HepG2 (cell line): ENCODE results near the gene ZNF586. TPM values are rescaled to one million over a fixed set of nuclear protein-coding genes. Genes with fewer than 3 reads are reported as not detected.
"Not testable (repeated sequence)": the region's sequence is repeated elsewhere in the genome, so short reads cannot be mapped to it uniquely, and the experiment has no call there.

ENCODE experiments used
- ATAC-seq: fragments of 200-7000 bp; cut with Tn5 transposase; 3 replicates; pipeline ENCODE4 v1.9.1; 2020; ENCODE audit warnings: mild to moderate bottlenecking, moderate library complexity
- BruUV-seq: library from RNA; stranded (reverse); fragments of 400-500 nt; replicated peaks from 2 replicates; lab custom pipeline; 2021; lab: Mats Ljungman, UMichigan
- CTCF ChIA-PET: fragments of 300-600 bp; formaldehyde crosslinking; extraction: SDS; loops from one replicate; lab custom pipeline; 2021; ENCODE audit warnings: low total read pairs, inconsistent platforms, low intra/inter-chr PET ratio; lab: Yijun Ruan, JAX
- POLR2A ChIA-PET: fragments of 350-600 bp; sonication (Branson Sonifier 250); formaldehyde crosslinking; loops from one replicate; lab custom pipeline; 2020; ENCODE audit warnings: antibody characterized with exemption, inconsistent platforms; lab: Yijun Ruan, JAX
- DNase-seq: peaks from one replicate; pipeline ENCODE4 v3.0.0-alpha.2; 2015; ENCODE audit warnings: low spot score
- FAIRE-seq: peaks from 3 replicates; lab custom pipeline; 2011; peaks lifted over from hg19 to GRCh38; lab: Jason Lieb, UNC
- H2AFZ ChIP-seq: one replicate; pipeline ENCODE4 v1.6.1; 2011; ENCODE audit warnings: low read length, inconsistent platforms
- H3K27ac ChIP-seq: fragments of 300-600 bp; 3 replicates; pipeline ENCODE4 v1.8.0; 2011; ENCODE audit warnings: mixed run types, mild to moderate bottlenecking, mixed read lengths, low read length, inconsistent platforms; ENCODE audit not compliant: insufficient read depth; ENCODE audit errors: extremely low read length
- H3K27me3 ChIP-seq, 2 experiments: fragments of 200-600 bp in 1 of 2; 2 replicates in 1 of 2; 3 replicates in 1 of 2; pipeline versions ENCODE4 v1.6.0 to v1.8.0; 2011; ENCODE audit warnings: low read length in 2 of 2, mild to moderate bottlenecking in 2 of 2, moderate library complexity in 2 of 2, inconsistent platforms in 1 of 2; ENCODE audit not compliant: insufficient read depth in 2 of 2, control insufficient read depth in 1 of 2
- H3K36me3 ChIP-seq, 2 experiments: fragments of 200-600 bp in 1 of 2; replicated peaks in 1 of 2; 2 replicates in 1 of 2; 3 replicates in 1 of 2; pipeline versions ENCODE4 v1.5.1 to v1.8.0; 2011; ENCODE audit warnings: low read length in 2 of 2, inconsistent platforms in 1 of 2; ENCODE audit not compliant: insufficient read depth in 2 of 2, control insufficient read depth in 1 of 2
- H3K4me1 ChIP-seq: 2 replicates; pipeline ENCODE4 v1.5.1; 2012; ENCODE audit warnings: low read length, inconsistent platforms; ENCODE audit not compliant: insufficient read depth
- H3K4me2 ChIP-seq: 2 replicates; pipeline ENCODE4 v1.6.0; 2011; ENCODE audit warnings: low read depth, low read length, inconsistent platforms
- H3K4me3 ChIP-seq, 3 experiments: fragments of 200-600 bp in 1 of 3; sonication (generic), shearing (Covaris generic) in 1 of 3; replicated peaks in 1 of 3; 2 replicates each; pipeline ENCODE4 v1.5.1; 2011 to 2016; ENCODE audit warnings: low read length in 3 of 3, inconsistent platforms in 2 of 3, low read depth in 2 of 3, mild to moderate bottlenecking in 2 of 3, control low read depth in 1 of 3, mixed read lengths in 1 of 3; ENCODE audit not compliant: insufficient read depth in 1 of 3
- H3K79me2 ChIP-seq: one replicate; pipeline ENCODE4 v1.6.1; 2011; ENCODE audit warnings: low read length, inconsistent platforms; ENCODE audit not compliant: insufficient read depth
- H3K9ac ChIP-seq: 2 replicates; pipeline ENCODE4 v1.6.0; 2011; ENCODE audit warnings: mild to moderate bottlenecking, low read depth, low read length, inconsistent platforms; ENCODE audit not compliant: insufficient read depth
- H3K9me3 ChIP-seq: 2 replicates; pipeline ENCODE4 v1.5.1; 2012; ENCODE audit warnings: mild to moderate bottlenecking, low read length
- H4K20me1 ChIP-seq: 2 replicates; pipeline ENCODE4 v1.6.0; 2011; ENCODE audit warnings: inconsistent platforms, mild to moderate bottlenecking, low read length, moderate library complexity; ENCODE audit not compliant: insufficient read depth
- CREB1 ChIP-seq, 2 experiments: fragments of 450-650 bp in 1 of 2; IDR thresholded peaks; 2 replicates each; pipeline ENCODE4 v1.6.1; 2016 to 2017; ENCODE audit warnings: control low read depth in 1 of 2, mild to moderate bottlenecking in 1 of 2, missing compliant biosample characterization in 1 of 2, missing genetic modification characterization in 1 of 2
- CTCF ChIP-seq: sonication (generic); formaldehyde crosslinking; IDR thresholded peaks from 2 replicates; pipeline ENCODE4 v1.5.0; 2020; ENCODE audit warnings: mild to moderate bottlenecking, missing genetic modification reagents, moderate library complexity
- RAD21 ChIP-seq: fragments of 450-650 bp; formaldehyde crosslinking; IDR thresholded peaks from 2 replicates; pipeline ENCODE4 v1.5.0; 2020; ENCODE audit warnings: mild to moderate bottlenecking
- SMC3 ChIP-seq: IDR thresholded peaks from 2 replicates; pipeline ENCODE4 v1.6.1; 2011; ENCODE audit warnings: low read length, improper control_type of control experiment
- STAG1 ChIP-seq: sonication (generic); formaldehyde crosslinking; IDR thresholded peaks from 2 replicates; pipeline ENCODE4 v1.4.0; 2020; ENCODE audit warnings: missing genetic modification reagents
- THAP11 ChIP-seq: IDR thresholded peaks from 2 replicates; pipeline ENCODE4 v1.6.1; 2016; ENCODE audit warnings: missing biosample characterization, missing genetic modification reagents
- ZBTB33 ChIP-seq: sonication (generic); formaldehyde crosslinking; IDR thresholded peaks from 2 replicates; pipeline ENCODE4 v1.4.0; 2020; ENCODE audit warnings: missing genetic modification reagents
- WGBS: methylation state at CpG from one replicate; pipeline ENCODE4 v1.1.6; 2017; ENCODE audit warnings: low lambda C conversion rate; 5-methylcytosine and 5-hydroxymethylcytosine counted together
- in situ Hi-C: cut with HindIII; loops from 2 replicates; pipeline ENCODE4 v1.10.0; 2017; ENCODE audit warnings: low pct_unique_long_range_greater_than_20kb; ENCODE audit not compliant: extremely low pct_ligation_motif_present
- intact Hi-C: fragments of 100-400 bp; cut with micrococcal nuclease; formaldehyde crosslinking; loops from one replicate; pipeline ENCODE4 v1.10.0; 2022; ENCODE audit not compliant: unreplicated experiment
- polyA plus RNA-seq, 8 experiments: library from polyadenylated mRNA; depleted of rRNA in 3 of 8; stranded (reverse) in 7 of 8; unstranded in 1 of 8; fragments of >200 nt; fragmentation: Illumina TruSeq in 4 of 8; extraction: Trizol in 4 of 8; gene quantifications; 2 replicates each; pipeline versions ENCODE4 v1.2.1 to v1.2.3, GENCODE V29; 2011 to 2016; ENCODE audit warnings: low read depth in 4 of 8, missing spikeins in 1 of 8, mixed read lengths in 1 of 8; ENCODE audit not compliant: insufficient read depth in 1 of 8
- total RNA-seq, 5 experiments: library from RNA; depleted of rRNA; stranded (reverse); fragments of >200 nt; fragmentation: Illumina TruSeq; extraction: Trizol; gene quantifications; 2 replicates each; pipeline ENCODE4 v1.2.3, GENCODE V29; 2016; ENCODE audit warnings: low read depth in 1 of 5

The ZNF586 gene
- total and polyA plus RNA-seq, 2 of the 13 experiments (the other 11 are each of a cell fraction or from before 2014, with no cell fraction given), result 0.50 to 3.4 TPM

- WGBS, result 32% methylated on average over 6 of the region's 10 CpGs
- H3K4me1 ChIP-seq; H4K20me1 ChIP-seq; H3K4me3 ChIP-seq; in situ Hi-C loops; H3K4me2 ChIP-seq; BruUV-seq; H3K9ac ChIP-seq; H3K27me3 ChIP-seq; H3K36me3 ChIP-seq; H3K9me3 ChIP-seq; H3K79me2 ChIP-seq; H2AFZ ChIP-seq; H3K27ac ChIP-seq; POLR2A ChIA-PET; intact Hi-C loops; TF ChIP-seq CREB1 (IDR thresholded peaks at IDR 0.05): not testable (repeated sequence)
- CTCF ChIA-PET, result interaction anchor here (1.3 kb wide), 2 partner anchors 165 to 417 kb away, joined by 3 to 6 read pairs; no protein-coding TSS in a partner anchor
- FAIRE-seq (peak; percentile 8), ATAC-seq (peak; percentile 60; the same call in 2 of the 3 replicates), DNase-seq (peak; percentile 14)
- TF ChIP-seq ZBTB33 (CRISPR knock-in tag) (peak; percentile 96), CREB1 (CRISPR knock-in tag; IDR thresholded peaks at IDR 0.05) (0 out of 2 replicates have a peak, but pooled peaks have one; percentile 16), CTCF (CRISPR knock-in tag) (peak; percentile 77), SMC3 (peak; percentile 8; the same call in 1 of the 2 replicates), THAP11 (peak; percentile 81), RAD21 (CRISPR knock-in tag) (peak; percentile 41; the same call in 1 of the 2 replicates), STAG1 (peak; percentile 82)
Observed at GRCh38 chr19:57738320-57738719, 31.2 kb upstream of the ZNF586 start.
